ENCODE measurements around the gene RNU6-1. TPM values are rescaled to one million over a fixed set of nuclear protein-coding genes. Genes with fewer than 3 reads are reported as not detected.

RNU6-1 gene
- total and polyA plus RNA-seq, 11 donors = not detected

- WGBS, 4 donors = 70 to 76% (median 72%) methylated on average over 7 of the region's 7 CpGs
- Histone ChIP-seq H3K27ac (no peak overlapping the region), H3K4me1 (peaks cover 0 to 7% (median 0%) of the 10 kb centered on the region in 12 donors), H3K36me3 (no peaks in the 10 kb centered on the region), H3K9me3 (peaks cover 0 to 4% (median 0%) of the 10 kb centered on the region in 12 donors), H3K4me3 (no peak overlapping the region), H3K27me3 (no peaks in the 10 kb centered on the region)
- ATAC-seq (no peak), DNase-seq (no peak)
- TF ChIP-seq CTCF (IDR thresholded peaks at IDR 0.05) = no peak
- TF ChIP-seq POLR2A (IDR thresholded peaks at IDR 0.05) = no peak
- intact Hi-C loops (cut with DNase I) = no loop called here
Measured at GRCh38 chr15:67850336-67850735, 10.5 kb upstream of the RNU6-1 start.

GRCh38 chr15:67849538-67849937 lies 9.7 kb upstream of the RNU6-1 start:
- no peak for TF ChIP-seq CTCF (IDR thresholded peaks at IDR 0.05)
- no peak for TF ChIP-seq POLR2A (IDR thresholded peaks at IDR 0.05)
- intact Hi-C loops (cut with DNase I) = no loop called here
- no peak overlapping the region for H3K27ac ChIP-seq
- H3K9me3 ChIP-seq = peaks cover 0 to 4% (median 0%) of the 10 kb centered on the region in 12 donors
- H3K4me1 ChIP-seq = peaks cover 0 to 7% (median 0%) of the 10 kb centered on the region in 12 donors
- no peak for DNase-seq
- no peaks in the 10 kb centered on the region for H3K27me3 ChIP-seq
- H3K36me3 ChIP-seq = no peaks in the 10 kb centered on the region
- H3K4me3 ChIP-seq = no peak overlapping the region
- ATAC-seq = no peak
- WGBS, 4 donors = 96 to 100% (median 98%) methylated on average over 1 of the region's 1 CpG

GRCh38 chr15:67845974-67846373 lies 6.1 kb upstream of the RNU6-1 start:
- 84 to 91% (median 85%) methylated on average over 5 of the region's 5 CpGs for WGBS, 4 donors
- intact Hi-C loops (cut with DNase I) = no loop called here
- ATAC-seq = no peak

More at GRCh38 chr15:67845974-67846373, 6.1 kb upstream of the RNU6-1 start:
- Histone ChIP-seq H3K9me3 (peaks cover 0 to 4% (median 0%) of the 10 kb centered on the region in 12 donors), H3K4me1 (peaks cover 0 to 13% (median 5%) of the 10 kb centered on the region in 12 donors), H3K27ac (no peak overlapping the region), H3K36me3 (no peaks in the 10 kb centered on the region), H3K27me3 (no peaks in the 10 kb centered on the region), H3K4me3 (no peak overlapping the region)
- no peak for DNase-seq
- TF ChIP-seq POLR2A (IDR thresholded peaks at IDR 0.05) (no peak), CTCF (IDR thresholded peaks at IDR 0.05) (no peak)
